Testis (tissue), 3 donors: ENCODE measurements around the gene MALL. TPM values are rescaled to one million over a fixed set of nuclear protein-coding genes. Genes with fewer than 3 reads are reported as not detected.

Experiments used
- DNase-seq: peaks from one replicate; pipeline ENCODE4 v3.0.0-alpha.2; 2019
- H3K27ac ChIP-seq, 2 donors: fragments of 200-600 bp; sonication (generic); one replicate each; pipeline ENCODE4 v1.5.1; 2019
- H3K27me3 ChIP-seq: fragments of 200-600 bp; sonication (generic); one replicate; pipeline ENCODE4 v1.5.1; 2019
- H3K36me3 ChIP-seq: fragments of 200-600 bp; sonication (generic); one replicate; pipeline ENCODE4 v1.5.1; 2017; ENCODE audit warnings: low read depth; ENCODE audit errors: missing control alignments
- H3K4me1 ChIP-seq: fragments of 200-600 bp; sonication (generic); one replicate; pipeline ENCODE4 v1.5.1; 2019
- H3K4me3 ChIP-seq, 2 donors: fragments of 200-600 bp; sonication (generic); one replicate each; pipeline ENCODE4 v1.5.1; 2017 to 2019
- H3K9me3 ChIP-seq: fragments of 200-600 bp; sonication (generic); one replicate; pipeline ENCODE4 v1.5.1; 2017
- POLR2A ChIP-seq: fragments of 450-650 bp; IDR thresholded peaks from one replicate; pipeline ENCODE4 v1.6.1; 2017; ENCODE audit warnings: antibody characterized with exemption, mild to moderate bottlenecking, moderate library complexity
- WGBS, 2 donors: methylation state at CpG; one replicate each; pipeline ENCODE4 v1.1.5; 2018; 5-methylcytosine and 5-hydroxymethylcytosine counted together
- intact Hi-C: fragments of 100-400 bp; cut with DNase I; formaldehyde crosslinking; loops from one replicate; pipeline ENCODE4 v1.15.1; 2023; ENCODE audit warnings: low total_unique reads
- polyA plus RNA-seq: library from polyadenylated mRNA; stranded (reverse); fragments of 350-450 nt; fragmentation: Illumina TruSeq; extraction: RNeasy Lipid Tissue Mini Kit (QIAGEN cat#74804); gene quantifications from one replicate; pipeline ENCODE4 v1.2.3, GENCODE V29; 2014; ENCODE audit warnings: low read depth, low replicate concordance; ENCODE audit not compliant: insufficient read depth
- total RNA-seq, 2 donors: library from RNA; depleted of rRNA; stranded (reverse); fragments of >200 nt; gene quantifications; one replicate each; pipeline ENCODE4 v1.2.3, GENCODE V29; 2016
- TF ChIP-seq, protein P1 (sequence below), 3 experiments: fragments of 450-650 bp in 2 of 3; fragments of 200-600 bp in 1 of 3; sonication (generic) in 1 of 3; IDR thresholded peaks; one replicate each; pipeline ENCODE4 v1.5.1; 2016 to 2019; ENCODE audit warnings: antibody characterized with exemption in 3 of 3, mild to moderate bottlenecking in 2 of 3, moderate library complexity in 1 of 3

The MALL gene
- total and polyA plus RNA-seq, 3 donors from 2014 or later = 7.6 to 17.4 (median 15.0) TPM

DNA sequence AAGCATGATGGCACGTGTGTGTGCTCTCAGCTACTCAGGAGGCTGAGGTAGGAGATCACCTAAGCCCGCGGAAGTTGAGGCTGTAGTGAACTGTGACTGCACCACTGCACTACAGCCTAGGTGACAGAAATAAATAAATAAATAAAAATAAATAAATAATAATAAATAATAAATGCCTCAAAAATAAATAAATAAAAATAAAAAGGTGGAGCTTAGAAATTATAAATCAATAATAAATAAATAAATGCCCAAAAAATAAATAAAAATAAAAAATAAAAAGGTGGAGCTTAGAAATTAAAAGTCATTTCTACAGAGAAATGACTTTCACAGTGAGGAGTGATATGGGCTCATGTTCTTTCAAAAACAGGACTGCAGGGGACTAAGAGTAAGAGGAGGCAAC lies 6.0 kb upstream of the MALL start:
- 94 to 95% methylated on average over 3 of the region's 3 CpGs for WGBS, 2 donors
- intact Hi-C loops = no loop called here
- TF ChIP-seq POLR2A = no peak
- TF ChIP-seq, protein P1, sequence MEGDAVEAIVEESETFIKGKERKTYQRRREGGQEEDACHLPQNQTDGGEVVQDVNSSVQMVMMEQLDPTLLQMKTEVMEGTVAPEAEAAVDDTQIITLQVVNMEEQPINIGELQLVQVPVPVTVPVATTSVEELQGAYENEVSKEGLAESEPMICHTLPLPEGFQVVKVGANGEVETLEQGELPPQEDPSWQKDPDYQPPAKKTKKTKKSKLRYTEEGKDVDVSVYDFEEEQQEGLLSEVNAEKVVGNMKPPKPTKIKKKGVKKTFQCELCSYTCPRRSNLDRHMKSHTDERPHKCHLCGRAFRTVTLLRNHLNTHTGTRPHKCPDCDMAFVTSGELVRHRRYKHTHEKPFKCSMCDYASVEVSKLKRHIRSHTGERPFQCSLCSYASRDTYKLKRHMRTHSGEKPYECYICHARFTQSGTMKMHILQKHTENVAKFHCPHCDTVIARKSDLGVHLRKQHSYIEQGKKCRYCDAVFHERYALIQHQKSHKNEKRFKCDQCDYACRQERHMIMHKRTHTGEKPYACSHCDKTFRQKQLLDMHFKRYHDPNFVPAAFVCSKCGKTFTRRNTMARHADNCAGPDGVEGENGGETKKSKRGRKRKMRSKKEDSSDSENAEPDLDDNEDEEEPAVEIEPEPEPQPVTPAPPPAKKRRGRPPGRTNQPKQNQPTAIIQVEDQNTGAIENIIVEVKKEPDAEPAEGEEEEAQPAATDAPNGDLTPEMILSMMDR (IDR thresholded peaks at IDR 0.05) = no peak

DNA sequence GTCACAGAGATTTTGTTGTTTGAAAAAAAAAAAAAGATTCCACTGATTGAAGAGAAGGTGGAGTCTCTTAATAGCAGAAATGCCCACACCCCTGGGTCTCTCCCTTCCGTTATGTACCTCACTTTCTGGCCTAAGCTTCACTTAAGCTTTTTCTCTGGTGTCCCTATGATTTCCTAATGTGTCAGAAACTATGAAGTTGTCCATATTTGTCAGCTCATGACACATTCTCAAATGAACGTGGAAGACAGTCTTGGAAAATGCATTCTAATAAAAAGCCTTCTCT lies 5.4 kb upstream of the MALL start:
- no peaks in the 10 kb centered on the region for H3K9me3 ChIP-seq
- WGBS, 2 donors = 77 to 89% methylated on average over 2 of the region's 2 CpGs
- intact Hi-C loops = no loop called here
- no peak for DNase-seq
- TF ChIP-seq, protein P1 (IDR thresholded peaks at IDR 0.05) = no peak
- TF ChIP-seq POLR2A = no peak
- no peak overlapping the region for H3K27ac ChIP-seq
- no peaks in the 10 kb centered on the region for H3K36me3 ChIP-seq
- H3K4me3 ChIP-seq = no peak overlapping the region
- H3K4me1 ChIP-seq = no peaks in the 10 kb centered on the region
- H3K27me3 ChIP-seq = no peaks in the 10 kb centered on the region

More for the DNA sequence above, 6.0 kb upstream of the MALL start:
- no peaks in the 10 kb centered on the region for H3K27me3 ChIP-seq
- H3K27ac ChIP-seq = no peak overlapping the region
- H3K4me3 ChIP-seq = no peak overlapping the region
- H3K9me3 ChIP-seq = no peaks in the 10 kb centered on the region
- H3K4me1 ChIP-seq = no peaks in the 10 kb centered on the region
- H3K36me3 ChIP-seq = no peaks in the 10 kb centered on the region
- DNase-seq = no peak

DNA sequence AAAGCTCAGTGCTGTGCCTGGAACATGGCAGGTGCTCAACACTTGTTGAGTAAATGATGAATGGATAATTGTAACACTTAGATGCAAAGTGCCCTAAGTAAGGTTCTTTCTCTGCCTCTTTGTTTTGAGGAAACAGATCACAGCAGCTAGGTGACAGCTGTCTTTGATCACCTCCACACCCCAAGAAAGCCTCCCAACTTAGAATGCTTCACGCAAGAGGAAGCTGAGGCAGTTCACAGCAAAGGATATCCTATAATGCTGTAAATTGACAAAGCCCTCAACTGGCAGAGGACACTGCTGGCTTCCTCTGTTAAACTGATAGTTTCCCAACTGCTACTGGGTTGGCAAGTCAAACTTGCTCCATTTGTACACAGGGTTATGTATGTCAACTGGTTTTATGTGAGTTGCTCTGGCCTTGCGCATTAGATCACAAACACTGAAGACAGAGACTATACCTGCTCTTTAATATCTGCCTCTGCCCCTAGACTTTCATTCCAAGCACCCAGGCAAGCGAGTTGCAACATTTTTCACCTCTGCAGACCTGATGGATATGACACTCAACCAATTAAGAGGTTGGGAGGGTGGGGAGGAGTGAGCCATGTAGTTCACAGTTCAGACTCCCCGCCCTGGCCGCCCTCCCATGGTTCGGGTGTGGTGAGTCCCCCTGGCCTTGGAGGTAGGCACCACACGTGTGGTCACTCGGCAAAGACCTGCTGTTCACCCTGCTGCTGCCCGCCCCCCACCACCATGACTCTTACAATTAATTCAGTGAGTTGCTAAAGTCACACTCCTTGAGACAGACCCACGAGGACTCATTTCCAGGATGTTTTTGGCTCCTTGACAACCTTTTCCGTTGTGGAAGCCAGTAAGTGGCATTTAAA lies 4.8 kb upstream of the MALL start:
- 70 to 76% methylated on average over 10 to 11 of the region's 11 CpGs for WGBS, 2 donors
- no peaks in the 10 kb centered on the region for H3K36me3 ChIP-seq
- TF ChIP-seq POLR2A = no peak
- TF ChIP-seq, protein P1 (IDR thresholded peaks at IDR 0.05) = no peak
- intact Hi-C loops = no loop called here
- H3K27me3 ChIP-seq = no peaks in the 10 kb centered on the region
- H3K4me3 ChIP-seq = no peak overlapping the region
- no peak overlapping the region for H3K27ac ChIP-seq
- no peaks in the 10 kb centered on the region for H3K4me1 ChIP-seq
- no peak for DNase-seq
- H3K9me3 ChIP-seq = no peaks in the 10 kb centered on the region

DNA sequence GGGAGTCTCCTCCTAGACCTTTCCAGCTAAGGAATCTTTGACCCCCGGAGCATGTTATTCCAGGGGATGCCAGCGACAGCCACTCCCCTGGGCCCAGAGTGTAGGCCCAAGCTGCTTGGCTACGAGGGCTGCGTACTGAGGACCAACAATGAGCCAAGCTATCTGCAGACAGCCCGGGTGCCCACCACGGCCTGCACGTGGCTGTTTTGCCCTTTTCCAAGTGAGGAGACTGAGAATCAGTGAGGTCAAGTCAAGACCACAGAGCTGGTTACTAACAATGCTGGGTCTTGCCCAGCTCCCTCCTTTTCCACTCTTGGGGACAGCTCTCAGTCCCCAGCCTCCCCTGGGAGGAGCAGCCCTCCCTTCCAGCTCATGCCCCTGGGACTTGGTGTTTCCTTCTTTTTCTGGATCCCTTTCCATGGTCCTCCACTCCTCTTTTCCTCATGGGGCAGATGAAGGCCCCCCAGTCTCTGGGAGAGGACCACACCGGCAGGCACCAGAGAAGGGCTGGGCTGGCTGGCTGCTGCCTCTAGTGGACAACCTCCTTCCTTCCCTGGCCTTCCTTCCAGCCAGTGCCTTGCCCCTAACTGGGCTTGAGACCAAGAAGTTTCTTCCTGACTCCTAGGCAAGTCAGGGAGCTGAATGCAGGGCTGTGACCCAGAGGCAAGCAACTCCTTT lies 550 bp upstream of the MALL start:
- DNase-seq = peak; percentile 55
- intact Hi-C loops = no loop called here
- Histone ChIP-seq H3K36me3 (no peaks in the 10 kb centered on the region), H3K9me3 (no peaks in the 10 kb centered on the region), H3K27me3 (no peaks in the 10 kb centered on the region), H3K27ac (no peak overlapping the region), H3K4me3 (peak overlapping the region in 1 of 2 donors; percentile 29), H3K4me1 (no peaks in the 10 kb centered on the region)
- WGBS, 2 donors = 0 to 18% methylated on average over 1 to 8 of the region's 8 CpGs
- no peak for TF ChIP-seq POLR2A
- TF ChIP-seq, protein P1 (IDR thresholded peaks at IDR 0.05) = peak in 2 of 3 experiments; percentile 7 to 27
